OCI-LY3 (cell line): ENCODE measurements around the gene SDE2.
"Not testable (repeated sequence)": the region's sequence is repeated elsewhere in the genome, so short reads cannot be mapped to it uniquely, and the experiment has no call there.

Experiments
- EZH2phosphoT487 ChIP-seq: fragments of 200-600 bp; shearing (Covaris generic); IDR thresholded peaks from 2 replicates; pipeline ENCODE4 v1.6.1; 2018; ENCODE audit warnings: antibody characterized with exemption, mixed run types, low read depth
- TF ChIP-seq, protein P1 (sequence below): fragments of 200-600, 300-600 bp; sonication (generic); IDR thresholded peaks from 2 replicates; pipeline ENCODE4 v1.5.1; 2014; ENCODE audit warnings: antibody characterized with exemption, low read length, low read depth

DNA sequence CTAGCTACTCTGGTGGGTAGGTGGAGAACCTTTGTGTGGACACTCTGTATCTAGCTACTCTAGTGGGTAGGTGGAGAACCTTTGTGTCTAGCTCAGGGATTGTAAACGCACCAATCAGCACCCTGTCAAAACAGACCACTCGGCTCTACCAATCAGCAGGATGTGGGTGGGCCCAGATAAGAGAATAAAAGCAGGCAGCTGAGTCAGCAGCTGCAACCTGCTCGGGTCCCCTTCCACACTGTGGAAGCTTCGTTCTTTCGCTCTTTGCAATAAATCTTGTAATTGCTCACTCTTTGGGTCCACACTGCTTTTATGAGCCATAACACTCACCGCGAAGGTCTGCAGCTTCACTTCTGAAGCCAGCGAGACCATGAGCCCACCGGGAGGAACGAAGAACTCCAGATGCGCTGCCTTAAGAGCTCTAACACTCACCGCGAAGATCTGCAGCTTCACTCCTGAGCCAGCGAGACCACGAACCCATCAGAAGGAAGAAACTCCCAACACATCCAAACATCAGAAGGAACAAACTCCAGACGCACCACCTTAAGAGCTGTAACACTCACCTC lies 28.5 kb downstream of the SDE2 start:
- TF ChIP-seq, protein P1, sequence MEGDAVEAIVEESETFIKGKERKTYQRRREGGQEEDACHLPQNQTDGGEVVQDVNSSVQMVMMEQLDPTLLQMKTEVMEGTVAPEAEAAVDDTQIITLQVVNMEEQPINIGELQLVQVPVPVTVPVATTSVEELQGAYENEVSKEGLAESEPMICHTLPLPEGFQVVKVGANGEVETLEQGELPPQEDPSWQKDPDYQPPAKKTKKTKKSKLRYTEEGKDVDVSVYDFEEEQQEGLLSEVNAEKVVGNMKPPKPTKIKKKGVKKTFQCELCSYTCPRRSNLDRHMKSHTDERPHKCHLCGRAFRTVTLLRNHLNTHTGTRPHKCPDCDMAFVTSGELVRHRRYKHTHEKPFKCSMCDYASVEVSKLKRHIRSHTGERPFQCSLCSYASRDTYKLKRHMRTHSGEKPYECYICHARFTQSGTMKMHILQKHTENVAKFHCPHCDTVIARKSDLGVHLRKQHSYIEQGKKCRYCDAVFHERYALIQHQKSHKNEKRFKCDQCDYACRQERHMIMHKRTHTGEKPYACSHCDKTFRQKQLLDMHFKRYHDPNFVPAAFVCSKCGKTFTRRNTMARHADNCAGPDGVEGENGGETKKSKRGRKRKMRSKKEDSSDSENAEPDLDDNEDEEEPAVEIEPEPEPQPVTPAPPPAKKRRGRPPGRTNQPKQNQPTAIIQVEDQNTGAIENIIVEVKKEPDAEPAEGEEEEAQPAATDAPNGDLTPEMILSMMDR: not testable (repeated sequence)
- not testable (repeated sequence) for TF ChIP-seq EZH2phosphoT487
